ENCODE measurements around the gene PMEPA1. TPM values are rescaled to one million over a fixed set of nuclear protein-coding genes. Genes with fewer than 3 reads are reported as not detected.

Gene PMEPA1
- total and polyA plus RNA-seq, 2 donors (not counting 3 experiments of a cell fraction or from before 2014, with no cell fraction given) = 31.6 to 33.2 TPM

- CTCF ChIA-PET = interaction anchor here (0.9 to 1.5 kb wide), 3 partner anchors 100 to 484 kb away, joined by 3 to 4 read pairs (median 3); no protein-coding TSS in a partner anchor
- dilution Hi-C loops (cut with MboI; ENCODE audit: extremely low pct_ligation_motif_present, low sequenced_read_pairs) = no loop called here
- H4K20me1 ChIP-seq (replicated peaks; ENCODE audit: control insufficient read depth, extremely low read depth, insufficient read depth, low read length) = peaks cover 3% of the 10 kb centered on the region
- BruUV-seq (replicated peaks) = no TSS peak
- H3K27ac ChIP-seq (ENCODE audit: insufficient read depth, low read depth, low read length) = no peak overlapping the region
- POLR2A ChIA-PET = no interaction called here
- FAIRE-seq (no peak), DNase-seq (ENCODE audit: low read depth, low spot score) (no peak)
- H3K36me3 ChIP-seq (ENCODE audit: control insufficient read depth in 2 of 2, extremely low read depth in 1 of 2, insufficient read depth in 2 of 2, low read length in 2 of 2) = no peaks in the 10 kb centered on the region
- H3K9ac ChIP-seq (replicated peaks; ENCODE audit: extremely low read depth, insufficient read depth, low read length) = no peak overlapping the region
- H3K9me3 ChIP-seq (replicated peaks; ENCODE audit: control insufficient read depth, insufficient read depth, low read length) = no peaks in the 10 kb centered on the region
- peaks cover 55% of the 10 kb centered on the region for H3K79me2 ChIP-seq (ENCODE audit: control insufficient read depth, insufficient read depth, low read length)
- no peak overlapping the region for H3K4me3 ChIP-seq (replicated peaks in 1 of 3; ENCODE audit: insufficient read depth in 1 of 3, low read depth in 1 of 3, low read length in 3 of 3)
- H3K9me1 ChIP-seq (replicated peaks; ENCODE audit: control insufficient read depth, extremely low read depth, insufficient read depth, low read length) = no peaks in the 10 kb centered on the region
- no peaks in the 10 kb centered on the region for H3K27me3 ChIP-seq (ENCODE audit: control insufficient read depth in 2 of 2, insufficient read depth in 2 of 2, low read length in 2 of 2)
- intact Hi-C loops (cut with micrococcal nuclease) = no loop called here
- no peak overlapping the region for H3K4me2 ChIP-seq (ENCODE audit: insufficient read depth, low read length)
- H3K4me1 ChIP-seq (ENCODE audit: control insufficient read depth, extremely low read depth, insufficient read depth, low read length) = peaks cover 30% of the 10 kb centered on the region
- no peak for TF ChIP-seq POLR2AphosphoS5 (IDR thresholded peaks at IDR 0.05; ENCODE audit: insufficient read depth, low read depth, low read length)
- no peak for TF ChIP-seq EZH2 (IDR thresholded peaks at IDR 0.05; ENCODE audit: borderline replicate concordance, low read depth, low read length, severe bottlenecking)
- no peak for TF ChIP-seq MAX (IDR thresholded peaks at IDR 0.05; ENCODE audit: insufficient read depth, insufficient read length)
- TF ChIP-seq FOS (IDR thresholded peaks at IDR 0.05; ENCODE audit: borderline replicate concordance, insufficient read depth, low read length) = no peak
- TF ChIP-seq JUN (IDR thresholded peaks at IDR 0.05; ENCODE audit: borderline replicate concordance, insufficient read depth, insufficient read length, low read depth) = no peak
- no peak for TF ChIP-seq POLR2A (IDR thresholded peaks at IDR 0.05; ENCODE audit: low read depth, low read length)
- no peak for TF ChIP-seq MYC (IDR thresholded peaks at IDR 0.05; ENCODE audit: low read depth, low read length)
- no peak for TF ChIP-seq GATA2 (IDR thresholded peaks at IDR 0.05; ENCODE audit: insufficient read depth, insufficient read length, low read depth, low read length)
- no peak for TF ChIP-seq CTCF (IDR thresholded peaks at IDR 0.05; ENCODE audit: extremely low read depth in 1 of 2, insufficient read depth in 1 of 2, low read depth in 1 of 2, low read length in 2 of 2)
- H2AFZ ChIP-seq (ENCODE audit: low read depth, low read length) = no peak overlapping the region
Measured at GRCh38 chr20:57695940-57696339, 13.9 kb downstream of the PMEPA1 start.

All from endothelial cell of umbilical vein (primary cell).